Fibroblast of pulmonary artery (primary cell): Measurements from ENCODE around the gene UBTD2.

Experiments
- DNase-seq: peaks from one replicate; pipeline ENCODE4 v3.0.0-alpha.2; 2010; ENCODE audit warnings: low read depth
- H3K4me3 ChIP-seq: replicated peaks from 2 replicates; pipeline ENCODE4 v1.5.1; 2011; ENCODE audit warnings: low read depth, mild to moderate bottlenecking, control low read depth, low read length, moderate library complexity
- TF ChIP-seq, protein P1 (sequence below): IDR thresholded peaks from 2 replicates; pipeline ENCODE4 v1.5.1; 2011; ENCODE audit warnings: mild to moderate bottlenecking, control low read depth, low read length, inconsistent platforms; ENCODE audit errors: missing control alignments

UBTD2 gene

DNA sequence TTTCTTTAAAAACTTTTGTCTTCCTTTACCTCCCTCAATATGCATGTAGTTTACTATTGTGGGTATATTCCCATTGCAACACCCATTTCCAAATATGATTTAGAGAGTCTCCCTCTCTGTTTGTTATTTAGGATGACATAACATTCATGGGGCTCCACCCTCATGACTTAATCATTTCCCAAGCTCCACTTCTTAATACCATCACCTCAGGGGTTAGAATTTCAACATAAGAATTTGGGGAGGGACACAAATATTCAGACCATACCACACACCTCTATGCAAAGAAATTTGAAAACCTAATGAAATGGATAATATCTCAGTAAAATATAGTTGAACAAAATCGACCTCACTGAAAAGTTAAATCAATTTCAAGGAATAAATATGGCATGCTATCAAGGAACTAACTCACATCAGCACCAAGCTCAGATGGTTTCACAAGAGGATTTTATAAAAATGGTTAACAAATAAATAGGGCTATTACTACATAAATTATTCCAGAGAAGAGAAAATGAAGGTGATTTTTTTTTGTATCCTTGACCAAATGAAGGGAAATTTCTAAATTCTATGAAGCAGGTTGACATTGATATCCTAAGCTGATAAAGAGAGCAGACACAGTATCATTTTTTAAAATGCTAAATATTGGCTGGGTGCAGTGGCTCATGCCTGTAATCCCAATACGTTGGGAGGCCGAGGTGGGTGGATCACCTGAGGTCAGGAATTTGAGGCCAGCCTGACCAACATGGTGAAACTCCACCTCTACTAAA is 20.2 kb upstream of the UBTD2 start:
- peak; percentile 48 for DNase-seq
- H3K4me3 ChIP-seq: no peak overlapping the region
- TF ChIP-seq, protein P1, sequence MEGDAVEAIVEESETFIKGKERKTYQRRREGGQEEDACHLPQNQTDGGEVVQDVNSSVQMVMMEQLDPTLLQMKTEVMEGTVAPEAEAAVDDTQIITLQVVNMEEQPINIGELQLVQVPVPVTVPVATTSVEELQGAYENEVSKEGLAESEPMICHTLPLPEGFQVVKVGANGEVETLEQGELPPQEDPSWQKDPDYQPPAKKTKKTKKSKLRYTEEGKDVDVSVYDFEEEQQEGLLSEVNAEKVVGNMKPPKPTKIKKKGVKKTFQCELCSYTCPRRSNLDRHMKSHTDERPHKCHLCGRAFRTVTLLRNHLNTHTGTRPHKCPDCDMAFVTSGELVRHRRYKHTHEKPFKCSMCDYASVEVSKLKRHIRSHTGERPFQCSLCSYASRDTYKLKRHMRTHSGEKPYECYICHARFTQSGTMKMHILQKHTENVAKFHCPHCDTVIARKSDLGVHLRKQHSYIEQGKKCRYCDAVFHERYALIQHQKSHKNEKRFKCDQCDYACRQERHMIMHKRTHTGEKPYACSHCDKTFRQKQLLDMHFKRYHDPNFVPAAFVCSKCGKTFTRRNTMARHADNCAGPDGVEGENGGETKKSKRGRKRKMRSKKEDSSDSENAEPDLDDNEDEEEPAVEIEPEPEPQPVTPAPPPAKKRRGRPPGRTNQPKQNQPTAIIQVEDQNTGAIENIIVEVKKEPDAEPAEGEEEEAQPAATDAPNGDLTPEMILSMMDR: no peak

DNA sequence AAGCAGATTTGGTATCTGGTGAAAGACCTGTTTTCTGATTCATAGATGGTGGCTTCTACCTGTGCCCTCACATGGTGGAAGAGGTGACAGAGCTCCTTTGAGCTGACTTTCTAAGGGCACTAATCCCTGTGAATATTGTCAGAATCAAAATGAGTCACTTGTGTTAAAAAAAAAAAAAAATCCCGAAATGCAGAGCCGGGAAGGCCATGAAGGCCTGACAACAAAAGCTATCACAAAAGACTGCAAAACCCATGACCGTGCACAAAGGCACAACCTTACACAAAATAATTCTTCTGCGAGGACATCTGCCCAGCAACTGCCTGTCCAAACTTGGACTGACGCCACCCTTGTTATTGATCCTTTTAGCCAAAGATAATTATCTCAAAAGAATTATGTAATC is 19.6 kb upstream of the UBTD2 start:
- no peak overlapping the region for H3K4me3 ChIP-seq
- TF ChIP-seq, protein P1: no peak
- DNase-seq: no peak

DNA sequence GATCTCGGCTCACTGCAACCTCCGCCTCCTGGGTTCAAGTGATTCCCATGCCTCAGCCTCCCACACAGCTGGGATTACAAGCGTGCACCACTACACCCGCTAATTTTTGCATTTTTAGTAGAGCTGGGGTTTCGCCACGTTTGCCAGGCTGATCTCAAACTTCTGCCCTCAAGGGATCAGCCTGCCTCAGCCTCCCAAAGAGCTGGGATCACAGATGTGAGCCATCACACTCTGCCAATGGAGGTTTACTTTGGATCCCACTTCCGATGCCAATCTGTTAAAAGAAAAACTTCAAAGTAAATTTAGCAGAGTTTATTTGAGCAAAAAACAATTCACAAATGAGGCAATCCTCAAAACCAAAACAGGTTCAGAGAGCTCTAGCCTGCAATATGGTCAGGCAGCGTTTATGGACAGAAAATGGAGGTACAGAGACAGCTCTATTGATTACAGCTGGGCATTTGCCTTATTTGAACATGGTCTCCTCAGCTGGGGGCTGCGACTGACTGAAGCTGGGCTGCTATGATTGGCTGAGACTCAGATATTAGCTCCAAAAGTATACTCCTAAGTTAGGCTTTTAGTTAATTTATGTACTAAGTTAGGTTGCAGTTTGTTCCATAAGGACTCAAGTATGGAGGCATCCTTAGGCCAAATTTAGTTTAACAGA is 18.6 kb upstream of the UBTD2 start:
- no peak overlapping the region for H3K4me3 ChIP-seq
- TF ChIP-seq, protein P1: no peak
- DNase-seq: no peak

DNA sequence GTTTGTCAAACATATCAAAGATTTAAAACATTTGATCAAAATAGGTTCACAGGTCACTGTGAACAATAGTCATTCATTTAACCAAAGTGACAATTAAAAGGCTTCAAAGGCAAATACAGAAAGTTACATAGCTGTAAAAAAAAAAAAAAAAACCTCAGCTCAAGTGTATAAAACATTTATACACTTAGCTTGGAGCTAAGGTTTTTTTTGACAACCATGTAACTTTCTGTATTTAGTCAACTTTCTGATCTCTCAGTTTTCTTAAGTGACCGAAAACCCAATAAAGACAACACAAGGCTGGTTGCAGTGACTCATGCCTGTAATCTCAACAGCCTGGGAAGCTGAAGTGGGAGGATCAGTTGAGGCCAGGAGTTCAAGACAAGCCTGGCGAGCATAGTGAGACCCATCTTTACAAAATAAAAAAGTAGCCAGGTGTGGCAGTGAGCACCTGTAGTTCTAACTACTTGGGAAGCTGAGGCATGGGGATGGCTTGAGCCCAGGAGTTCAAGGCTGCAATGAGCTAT is 16.4 kb upstream of the UBTD2 start:
- DNase-seq: peak; percentile 71
- H3K4me3 ChIP-seq: no peak overlapping the region
- TF ChIP-seq, protein P1: no peak

DNA sequence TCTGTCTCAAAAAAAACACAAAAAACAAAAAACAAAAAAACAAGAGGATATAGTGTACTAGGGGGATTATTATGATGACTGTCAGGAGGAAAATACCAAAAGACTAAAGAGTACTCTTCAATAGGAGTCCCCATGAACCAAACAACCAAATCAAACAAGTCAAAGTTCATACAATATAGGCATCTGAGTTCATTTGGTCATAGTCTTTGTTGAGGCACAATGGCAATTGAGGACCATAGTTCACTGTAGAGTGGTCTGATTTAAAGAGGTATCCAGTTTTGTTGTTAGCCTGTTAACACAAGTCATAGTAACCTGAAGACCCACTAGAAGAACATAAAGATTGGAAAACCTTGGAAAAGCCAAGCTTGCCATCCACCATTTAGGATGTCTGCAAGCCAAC is 11.3 kb upstream of the UBTD2 start:
- TF ChIP-seq, protein P1: no peak
- H3K4me3 ChIP-seq: no peak overlapping the region

DNA sequence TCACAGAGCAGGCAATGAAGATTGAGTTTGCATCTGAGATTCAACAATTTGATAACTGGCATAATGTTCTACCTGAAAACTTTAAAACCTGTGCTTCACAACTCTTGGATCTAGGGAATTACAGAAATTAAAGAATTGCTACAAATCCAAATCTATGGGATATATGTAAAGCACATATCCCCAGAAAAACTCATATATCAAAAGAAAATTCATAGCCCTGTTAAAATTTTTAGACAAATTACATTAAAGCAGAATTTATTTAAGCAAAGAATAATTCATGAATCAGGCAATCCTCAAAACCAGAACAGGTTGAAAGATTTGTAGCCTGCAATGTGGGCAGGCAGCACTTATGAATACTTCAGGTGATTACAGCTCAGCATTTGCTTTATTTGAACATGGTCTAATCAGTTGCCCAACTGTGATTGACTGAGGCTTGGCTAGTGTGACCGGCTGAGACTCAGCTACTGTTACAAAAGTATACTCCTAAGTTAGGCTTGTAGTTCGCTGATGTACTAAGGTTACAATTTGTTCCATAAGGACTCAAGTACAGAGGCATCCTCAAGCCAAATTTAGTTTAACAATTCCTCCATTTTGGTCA is 10.3 kb upstream of the UBTD2 start:
- TF ChIP-seq, protein P1: no peak
- DNase-seq: no peak
- no peak overlapping the region for H3K4me3 ChIP-seq

More for the DNA sequence above, 11.3 kb upstream of the UBTD2 start:
- DNase-seq: no peak
